Fibroblast of villous mesenchyme (primary cell): ENCODE data around the gene COG2. TPM values are rescaled to one million over a fixed set of nuclear protein-coding genes. Genes with fewer than 3 reads are reported as not detected.

ENCODE experiments used
- DNase-seq: peaks from one replicate; pipeline ENCODE4 v3.0.0-alpha.2; 2010; ENCODE audit warnings: low read depth
- H3K4me3 ChIP-seq: 2 replicates; pipeline ENCODE4 v1.5.1; 2011; ENCODE audit warnings: low read depth, mild to moderate bottlenecking, low read length
- total RNA-seq: library from RNA; depleted of rRNA; stranded (reverse); fragments of >200 nt; gene quantifications from 2 replicates; pipeline ENCODE4 v1.2.3, GENCODE V29; 2012
- TF ChIP-seq, protein P1 (sequence below): IDR thresholded peaks from 2 replicates; pipeline ENCODE4 v1.5.1; 2012; ENCODE audit warnings: low read depth, mild to moderate bottlenecking, low read length; ENCODE audit not compliant: insufficient read depth

Gene COG2
- total RNA-seq, 1 donor: 21.6 TPM

GRCh38 chr1:230682882-230683610 lies 40.8 kb downstream of the COG2 start:
- H3K4me3 ChIP-seq: no peak overlapping the region
- TF ChIP-seq, protein P1, sequence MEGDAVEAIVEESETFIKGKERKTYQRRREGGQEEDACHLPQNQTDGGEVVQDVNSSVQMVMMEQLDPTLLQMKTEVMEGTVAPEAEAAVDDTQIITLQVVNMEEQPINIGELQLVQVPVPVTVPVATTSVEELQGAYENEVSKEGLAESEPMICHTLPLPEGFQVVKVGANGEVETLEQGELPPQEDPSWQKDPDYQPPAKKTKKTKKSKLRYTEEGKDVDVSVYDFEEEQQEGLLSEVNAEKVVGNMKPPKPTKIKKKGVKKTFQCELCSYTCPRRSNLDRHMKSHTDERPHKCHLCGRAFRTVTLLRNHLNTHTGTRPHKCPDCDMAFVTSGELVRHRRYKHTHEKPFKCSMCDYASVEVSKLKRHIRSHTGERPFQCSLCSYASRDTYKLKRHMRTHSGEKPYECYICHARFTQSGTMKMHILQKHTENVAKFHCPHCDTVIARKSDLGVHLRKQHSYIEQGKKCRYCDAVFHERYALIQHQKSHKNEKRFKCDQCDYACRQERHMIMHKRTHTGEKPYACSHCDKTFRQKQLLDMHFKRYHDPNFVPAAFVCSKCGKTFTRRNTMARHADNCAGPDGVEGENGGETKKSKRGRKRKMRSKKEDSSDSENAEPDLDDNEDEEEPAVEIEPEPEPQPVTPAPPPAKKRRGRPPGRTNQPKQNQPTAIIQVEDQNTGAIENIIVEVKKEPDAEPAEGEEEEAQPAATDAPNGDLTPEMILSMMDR: no peak
- DNase-seq: no peak

DNA sequence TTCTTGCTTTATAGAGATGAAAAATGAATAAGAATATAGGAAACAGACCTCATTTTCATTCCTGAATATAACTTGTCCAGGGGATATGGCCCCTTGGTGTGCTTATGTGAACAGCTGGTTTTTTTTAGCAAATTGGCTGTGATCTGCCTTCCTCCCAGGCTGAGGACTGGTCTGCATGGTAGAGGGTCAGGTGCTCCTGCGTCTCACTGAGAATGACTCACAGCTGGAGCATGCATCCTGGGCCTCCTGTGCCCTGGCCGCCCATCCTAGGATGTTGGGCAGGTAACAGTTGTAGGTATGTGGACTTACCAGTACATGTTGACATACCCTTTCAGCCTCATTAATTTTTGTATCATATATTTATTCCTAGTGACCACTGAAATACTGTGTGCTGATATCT lies 41.9 kb downstream of the COG2 start:
- no peak overlapping the region for H3K4me3 ChIP-seq
- TF ChIP-seq, protein P1: no peak
- no peak for DNase-seq

DNA sequence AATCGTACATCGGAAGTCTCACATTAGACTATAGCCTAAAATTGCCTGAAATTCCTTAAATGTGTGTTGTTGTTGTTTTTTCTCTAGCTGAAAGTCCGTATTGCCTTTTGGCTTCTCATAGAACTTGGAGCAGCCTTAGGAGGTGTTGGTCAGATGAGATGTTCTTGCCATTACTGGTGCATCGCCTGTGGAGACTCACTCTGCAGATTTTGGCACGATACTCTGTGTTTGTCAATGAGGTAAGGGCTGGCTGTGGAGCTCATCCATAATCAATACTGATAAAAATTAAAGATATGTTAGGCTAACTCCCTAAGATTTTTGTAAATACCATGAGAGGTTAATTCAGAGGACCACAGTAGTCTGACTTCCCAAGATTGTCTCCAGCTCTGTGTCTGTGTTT lies 42.7 kb downstream of the COG2 start:
- TF ChIP-seq, protein P1: no peak
- no peak overlapping the region for H3K4me3 ChIP-seq
- DNase-seq: no peak

DNA sequence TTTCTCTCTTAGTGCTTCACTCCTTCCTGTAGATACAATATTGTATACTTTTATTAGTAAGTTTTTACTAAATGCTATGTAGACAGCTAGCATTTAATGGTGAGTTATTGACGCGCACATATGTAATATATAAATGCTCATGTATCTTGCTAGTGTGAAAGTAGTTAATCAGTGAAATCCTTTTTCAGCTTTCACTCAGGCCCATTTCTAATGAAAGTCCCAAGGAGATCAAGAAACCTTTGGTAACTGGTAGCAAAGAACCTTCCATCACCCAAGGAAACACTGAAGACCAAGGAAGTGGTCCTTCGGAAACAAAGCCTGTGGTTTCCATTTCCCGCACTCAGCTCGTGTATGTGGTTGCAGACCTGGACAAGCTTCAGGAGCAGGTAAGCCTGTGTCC lies 44.5 kb downstream of the COG2 start:
- no peak for DNase-seq
- H3K4me3 ChIP-seq: no peak overlapping the region
- TF ChIP-seq, protein P1: no peak

- TF ChIP-seq, protein P1: no peak
- no peak overlapping the region for H3K4me3 ChIP-seq
- DNase-seq: no peak
Observed at GRCh38 chr1:230690101-230690500, 47.8 kb downstream of the COG2 start.

DNA sequence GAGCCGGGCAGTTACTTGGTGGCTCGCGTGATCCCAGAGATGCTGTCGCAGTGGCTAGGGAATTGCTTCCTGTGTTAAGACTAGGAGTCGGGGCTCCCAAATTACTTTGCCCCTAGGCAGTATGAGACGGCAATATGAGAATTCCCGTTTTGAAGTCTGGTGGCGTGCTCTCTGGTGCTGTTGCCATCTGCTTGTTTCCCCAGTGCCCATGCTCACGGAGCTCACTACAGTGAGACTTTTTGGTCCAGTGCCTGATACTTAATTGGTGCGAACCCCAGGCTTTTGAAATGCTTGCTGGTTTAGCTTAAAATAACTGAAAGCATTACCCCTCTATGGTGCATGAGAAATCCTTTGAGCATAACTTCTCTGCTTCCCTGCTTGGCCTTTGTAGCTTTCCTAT lies 49.3 kb downstream of the COG2 start:
- H3K4me3 ChIP-seq: no peak overlapping the region
- TF ChIP-seq, protein P1: no peak
- DNase-seq: no peak

DNA sequence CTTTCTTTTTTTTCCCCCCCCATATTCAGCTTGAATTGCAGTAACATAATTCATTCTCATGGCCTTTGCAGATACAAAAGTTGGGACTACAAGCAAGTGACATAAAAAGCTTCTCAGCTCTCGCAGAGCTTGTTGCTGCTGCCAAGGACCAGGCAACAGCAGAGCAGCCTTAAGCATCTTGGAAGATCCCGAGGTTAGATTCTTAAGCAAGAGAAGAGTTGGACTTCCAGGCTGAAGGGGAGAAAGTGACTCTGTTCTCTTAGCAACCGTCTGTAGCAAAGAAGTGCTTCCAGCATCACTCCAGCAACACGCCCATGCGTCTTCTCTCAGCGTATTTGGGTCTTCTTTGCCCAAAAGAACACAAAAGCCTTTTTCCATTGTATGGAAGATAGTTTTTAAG lies 50.9 kb downstream of the COG2 start:
- TF ChIP-seq, protein P1: no peak
- DNase-seq: no peak
- no peak overlapping the region for H3K4me3 ChIP-seq
